HepG2 (cell line): ENCODE results near the gene RERE. TPM values are rescaled to one million over a fixed set of nuclear protein-coding genes. Genes with fewer than 3 reads are reported as not detected.

Experiments used
- AFF4 ChIP-seq: sonication (generic); formaldehyde crosslinking; IDR thresholded peaks from 2 replicates; pipeline ENCODE4 v1.4.0; 2020; ENCODE audit warnings: missing genetic modification reagents
- FOXP4 ChIP-seq: sonication (generic); formaldehyde crosslinking; IDR thresholded peaks from 2 replicates; pipeline ENCODE4 v1.4.0; 2020; ENCODE audit warnings: missing genetic modification reagents
- HBP1 ChIP-seq: IDR thresholded peaks from 2 replicates; pipeline ENCODE4 v1.6.1; 2016; ENCODE audit warnings: low read depth, control low read depth
- MXD1 ChIP-seq: sonication (generic); formaldehyde crosslinking; IDR thresholded peaks from 2 replicates; pipeline ENCODE4 v1.4.0; 2020; ENCODE audit warnings: mild to moderate bottlenecking, missing genetic modification reagents
- NR2F1 ChIP-seq, 2 experiments: fragments of 450-650 bp in 1 of 2; formaldehyde crosslinking in 1 of 2; IDR thresholded peaks; 2 replicates each; pipeline versions ENCODE4 v1.5.0 to v1.6.1; 2016 to 2020; ENCODE audit warnings: mild to moderate bottlenecking in 1 of 2, missing compliant biosample characterization in 1 of 2, missing genetic modification reagents in 1 of 2, moderate library complexity in 1 of 2
- TCF7 ChIP-seq: sonication (generic); IDR thresholded peaks from 2 replicates; pipeline ENCODE4 v1.6.1; 2016; ENCODE audit warnings: antibody characterized with exemption, low read depth
- TRAFD1 ChIP-seq: sonication (generic); formaldehyde crosslinking; IDR thresholded peaks from 2 replicates; pipeline ENCODE4 v1.5.1; 2020; ENCODE audit warnings: missing genetic modification reagents, mild to moderate bottlenecking, borderline replicate concordance
- ZBED4 ChIP-seq: sonication (generic); formaldehyde crosslinking; IDR thresholded peaks from 2 replicates; pipeline ENCODE4 v1.4.0; 2020; ENCODE audit warnings: missing genetic modification reagents, borderline replicate concordance
- ZNF350 ChIP-seq: sonication (generic); formaldehyde crosslinking; IDR thresholded peaks from 2 replicates; pipeline ENCODE4 v1.4.0; 2020; ENCODE audit warnings: mild to moderate bottlenecking, low read depth, missing genetic modification reagents, borderline replicate concordance
- ZNF556 ChIP-seq: sonication (generic); formaldehyde crosslinking; IDR thresholded peaks from 2 replicates; pipeline ENCODE4 v1.4.0; 2020; ENCODE audit warnings: mild to moderate bottlenecking, missing genetic modification reagents, borderline replicate concordance
- ZNF570 ChIP-seq: sonication (generic); formaldehyde crosslinking; IDR thresholded peaks from 2 replicates; pipeline ENCODE4 v1.4.0; 2020; ENCODE audit warnings: mild to moderate bottlenecking, missing genetic modification reagents, borderline replicate concordance
- ZSCAN29 ChIP-seq: sonication (generic); formaldehyde crosslinking; conservative IDR thresholded peaks from 2 replicates; pipeline ENCODE4 v1.4.0; 2020; ENCODE audit warnings: mild to moderate bottlenecking, missing genetic modification reagents
- polyA plus RNA-seq, 8 experiments: library from polyadenylated mRNA; depleted of rRNA in 3 of 8; stranded (reverse) in 7 of 8; unstranded in 1 of 8; fragments of >200 nt; fragmentation: Illumina TruSeq in 4 of 8; extraction: Trizol in 4 of 8; gene quantifications; 2 replicates each; pipeline versions ENCODE4 v1.2.1 to v1.2.3, GENCODE V29; 2011 to 2016; ENCODE audit warnings: low read depth in 4 of 8, missing spikeins in 1 of 8, mixed read lengths in 1 of 8; ENCODE audit not compliant: insufficient read depth in 1 of 8
- total RNA-seq, 5 experiments: library from RNA; depleted of rRNA; stranded (reverse); fragments of >200 nt; fragmentation: Illumina TruSeq; extraction: Trizol; gene quantifications; 2 replicates each; pipeline ENCODE4 v1.2.3, GENCODE V29; 2016; ENCODE audit warnings: low read depth in 1 of 5

RERE gene
- total and polyA plus RNA-seq, 2 of the 13 experiments (the other 11 are each of a cell fraction or from before 2014, with no cell fraction given), result 18.3 to 21.9 TPM

GRCh38 chr1:8314346-8315280 is 502.8 kb downstream of the RERE start (continued):
- TF ChIP-seq TCF7, result no peak
- TF ChIP-seq ZNF556 (CRISPR knock-in tag), result 0 out of 2 replicates have a peak, but pooled peaks have one; percentile 48
- no peak for TF ChIP-seq TRAFD1 (CRISPR knock-in tag)
- 0 out of 2 replicates have a peak, but pooled peaks have one; percentile 28 for TF ChIP-seq FOXP4 (CRISPR knock-in tag)
- TF ChIP-seq NR2F1 (CRISPR knock-in tag; IDR thresholded peaks at IDR 0.05), result no peak
- no peak for TF ChIP-seq ZNF570
- peak; percentile 73 for TF ChIP-seq ZSCAN29 (CRISPR knock-in tag)
- TF ChIP-seq HBP1 (CRISPR knock-in tag), result no peak
- peak; percentile 47; the same call in 1 of the 2 replicates for TF ChIP-seq ZNF350 (CRISPR knock-in tag)
- no peak for TF ChIP-seq MXD1 (CRISPR knock-in tag)
- no peak for TF ChIP-seq AFF4 (CRISPR knock-in tag)
- TF ChIP-seq ZBED4 (CRISPR knock-in tag), result 0 out of 2 replicates have a peak, but pooled peaks have one; percentile 68
